GM18951 (cell line): ENCODE results near the gene ZNF784.

ENCODE experiments used
- POLR2A ChIP-seq: IDR thresholded peaks from 4 replicates; pipeline ENCODE4 v1.6.1; 2011; ENCODE audit warnings: mild to moderate bottlenecking; ENCODE audit not compliant: insufficient read length, insufficient read depth; ENCODE audit errors: extremely low read depth
- in situ Hi-C: fragments of 300-500 bp; cut with MboI; formaldehyde crosslinking; loops from one replicate; pipeline ENCODE4 v1.12.0; 2022; ENCODE audit warnings: low sequenced_read_pairs, mixed read lengths, inconsistent platforms; ENCODE audit not compliant: unreplicated experiment

The ZNF784 gene

GRCh38 chr19:55644191-55644833 is 19.9 kb upstream of the ZNF784 start:
- in situ Hi-C loops: no loop called here
- no peak for TF ChIP-seq POLR2A

- in situ Hi-C loops: no loop called here
Observed at GRCh38 chr19:55643887-55644176, 19.5 kb upstream of the ZNF784 start.

GRCh38 chr19:55643003-55643886 is 18.9 kb upstream of the ZNF784 start, which contains the start of gene ZNF581:
TSS of gene ZNF581 (plus strand) at chr19:55643649. CDS start at chr19:55644572, 923 bp downstream.
- in situ Hi-C loops: no loop called here
- TF ChIP-seq POLR2A: peak; percentile 56

More at GRCh38 chr19:55643887-55644176, 19.5 kb upstream of the ZNF784 start:
- TF ChIP-seq POLR2A: no peak

GRCh38 chr19:55642153-55643002 is 18.0 kb upstream of the ZNF784 start:
- in situ Hi-C loops: no loop called here
- peak; percentile 35 for TF ChIP-seq POLR2A

GRCh38 chr19:55641426-55642152 is 17.2 kb upstream of the ZNF784 start:
- TF ChIP-seq POLR2A: no peak
- in situ Hi-C loops: no loop called here

- in situ Hi-C loops: no loop called here
Observed at GRCh38 chr19:55640577-55641425, 16.4 kb upstream of the ZNF784 start, which contains the start of gene ZNF580. TSS of gene ZNF580 (plus strand) at chr19:55641002. CDS start at chr19:55642509, 1,507 bp downstream.

GRCh38 chr19:55640043-55640576 is 15.7 kb upstream of the ZNF784 start:
- TF ChIP-seq POLR2A: no peak
- in situ Hi-C loops: no loop called here

More at GRCh38 chr19:55640577-55641425, 16.4 kb upstream of the ZNF784 start, which contains the start of gene ZNF580:
- peak; percentile 52 for TF ChIP-seq POLR2A

GRCh38 chr19:55638864-55639359 is 14.5 kb upstream of the ZNF784 start:
- in situ Hi-C loops: no loop called here
- TF ChIP-seq POLR2A: no peak

GRCh38 chr19:55637534-55637933 is 13.2 kb upstream of the ZNF784 start:
- in situ Hi-C loops: no loop called here
- TF ChIP-seq POLR2A: no peak

- TF ChIP-seq POLR2A: no peak
- in situ Hi-C loops: no loop called here
Observed at GRCh38 chr19:55636723-55637122, 12.4 kb upstream of the ZNF784 start.

GRCh38 chr19:55635856-55636440 is 11.6 kb upstream of the ZNF784 start:
- TF ChIP-seq POLR2A: no peak
- in situ Hi-C loops: no loop called here
